Mesodermal cell (in vitro differentiated cells): ENCODE data around the gene METAP1.
"Not testable (repeated sequence)": the region's sequence is repeated elsewhere in the genome, so short reads cannot be mapped to it uniquely, and the experiment has no call there.

Experiments
- H3K27ac ChIP-seq: 2 replicates; pipeline ENCODE4 v1.7.0; 2013; ENCODE audit warnings: mild to moderate bottlenecking, low read depth, low read length, moderate library complexity; ENCODE audit not compliant: severe bottlenecking
- H3K36me3 ChIP-seq: 2 replicates; pipeline ENCODE4 v1.7.1; 2013; ENCODE audit warnings: mild to moderate bottlenecking, low read length, moderate library complexity; ENCODE audit not compliant: control insufficient read depth, insufficient read depth
- H3K4me1 ChIP-seq: one replicate; pipeline ENCODE4 v1.7.1; 2013; ENCODE audit warnings: mild to moderate bottlenecking, low read length; ENCODE audit not compliant: insufficient read depth, control insufficient read depth, poor library complexity, severe bottlenecking
- H3K4me3 ChIP-seq: 2 replicates; pipeline ENCODE4 v1.7.0; 2013; ENCODE audit warnings: low read length, control low read depth, mild to moderate bottlenecking; ENCODE audit not compliant: insufficient read depth, poor library complexity, severe bottlenecking; ENCODE audit errors: extremely low read depth
- H3K9me3 ChIP-seq: 2 replicates; pipeline ENCODE4 v1.7.1; 2013; ENCODE audit warnings: mild to moderate bottlenecking, low read length, moderate library complexity; ENCODE audit not compliant: control insufficient read depth
- WGBS, 2 experiments: methylation state at CpG; one replicate each; pipeline ENCODE4 v1.1.5; 2013; ENCODE audit warnings: missing lambda C conversion rate in 2 of 2; ENCODE audit not compliant: insufficient coverage in 2 of 2; 5-methylcytosine and 5-hydroxymethylcytosine counted together

The METAP1 gene

DNA sequence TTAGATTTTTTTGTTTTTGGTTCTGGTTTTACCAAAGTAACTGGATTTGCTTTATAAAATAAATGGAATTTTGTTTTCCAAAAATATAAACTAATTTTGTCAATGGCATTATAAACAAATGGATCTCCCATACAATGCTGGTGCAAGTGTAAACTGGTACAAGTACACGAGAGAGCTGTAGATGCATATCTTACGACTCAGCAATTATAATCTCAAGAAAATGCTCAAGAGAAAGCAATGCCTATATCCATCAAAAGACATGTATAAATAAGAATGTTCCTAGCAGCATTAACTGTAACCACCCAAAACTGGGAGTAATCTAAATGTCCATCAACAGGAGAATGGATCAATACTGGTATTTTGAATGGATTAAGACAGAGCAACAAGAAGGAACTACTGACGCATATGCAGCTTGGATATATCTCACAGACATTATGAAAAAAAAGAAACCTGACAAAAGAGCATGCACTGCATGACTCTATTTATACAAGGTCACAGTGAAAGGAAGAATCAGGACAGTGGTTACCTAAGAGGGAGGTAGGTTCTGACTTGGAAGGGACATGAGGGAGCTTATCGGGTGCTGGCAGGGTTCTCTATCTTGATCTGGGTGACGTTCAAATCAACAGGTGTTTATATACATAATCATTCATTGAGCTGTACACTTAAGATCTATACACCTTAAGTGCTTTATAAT, 83.6 kb downstream of the METAP1 start:
- peaks cover 97% of the 10 kb centered on the region for H3K36me3 ChIP-seq

DNA sequence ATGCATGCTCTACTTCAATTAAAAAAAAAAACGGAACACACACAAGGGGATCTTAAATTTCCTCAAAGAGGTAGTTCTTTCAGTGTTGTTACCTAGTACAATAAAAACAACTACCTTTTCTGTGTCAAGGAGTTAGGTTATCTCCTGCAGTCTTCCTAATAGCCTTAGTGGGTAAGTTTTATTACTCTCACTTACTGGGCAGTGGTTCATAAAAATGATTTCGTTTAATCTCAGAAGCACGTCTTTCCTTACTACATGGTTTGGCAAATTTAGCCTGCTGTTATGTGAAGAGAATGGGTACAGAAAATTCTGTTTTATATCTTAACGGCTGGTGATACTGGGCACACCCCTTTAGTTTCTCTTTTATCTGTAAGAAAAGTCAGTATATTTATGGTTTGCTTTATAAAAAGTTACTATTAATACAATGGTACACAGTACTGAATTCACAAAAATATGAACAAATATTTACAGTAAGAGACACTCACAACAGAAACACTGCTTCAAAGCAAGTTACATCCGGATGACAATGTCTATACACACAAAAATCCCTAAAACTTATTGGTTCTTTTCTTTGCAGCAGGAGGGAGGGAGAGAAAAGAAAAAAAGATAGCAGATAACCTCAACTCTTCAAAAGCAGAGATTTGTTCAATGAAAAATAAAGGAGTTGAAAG, 84.2 kb downstream of the METAP1 start:
- H3K4me1 ChIP-seq, result peaks cover 2% of the 10 kb centered on the region
- H3K4me3 ChIP-seq, result no peak overlapping the region
- H3K27ac ChIP-seq, result no peak overlapping the region
- WGBS, 2 experiments, result no CpG with 5 or more reads among the region's 5 CpGs
- peaks cover 97% of the 10 kb centered on the region for H3K36me3 ChIP-seq
- no peaks in the 10 kb centered on the region for H3K9me3 ChIP-seq

More for the DNA sequence above, 83.6 kb downstream of the METAP1 start:
- Histone ChIP-seq H3K27ac (no peak overlapping the region), H3K4me1 (no peaks in the 10 kb centered on the region), H3K9me3 (no peaks in the 10 kb centered on the region), H3K4me3 (no peak overlapping the region)
- no CpG with 5 or more reads among the region's 5 CpGs for WGBS, 2 experiments

DNA sequence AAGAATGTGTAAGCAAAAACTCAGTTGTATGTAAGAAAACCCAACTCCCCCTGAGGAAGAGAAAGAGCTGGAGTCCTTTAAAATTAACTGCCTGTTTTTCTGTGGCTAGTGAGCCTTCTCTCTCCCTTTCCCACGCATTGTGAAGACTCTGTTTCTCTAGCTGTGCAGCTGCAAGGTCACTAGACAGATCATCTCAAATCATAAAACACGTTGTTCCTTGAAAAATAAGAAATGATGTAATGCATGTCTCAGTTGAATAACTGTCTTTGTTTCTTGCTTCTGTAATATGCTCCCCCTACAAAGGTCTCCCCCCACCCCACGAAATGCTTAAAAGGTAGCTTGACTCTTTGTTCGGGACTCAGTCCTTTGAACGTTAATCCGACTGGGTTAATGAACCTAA, 85.3 kb downstream of the METAP1 start:
- not testable (repeated sequence) for H3K4me3 ChIP-seq, H3K9me3 ChIP-seq, H3K4me1 ChIP-seq, H3K27ac ChIP-seq
- H3K36me3 ChIP-seq, result peaks cover 97% of the 10 kb centered on the region
- WGBS, 2 experiments, result 0 to 83% methylated on average over 1 of the region's 6 CpGs

DNA sequence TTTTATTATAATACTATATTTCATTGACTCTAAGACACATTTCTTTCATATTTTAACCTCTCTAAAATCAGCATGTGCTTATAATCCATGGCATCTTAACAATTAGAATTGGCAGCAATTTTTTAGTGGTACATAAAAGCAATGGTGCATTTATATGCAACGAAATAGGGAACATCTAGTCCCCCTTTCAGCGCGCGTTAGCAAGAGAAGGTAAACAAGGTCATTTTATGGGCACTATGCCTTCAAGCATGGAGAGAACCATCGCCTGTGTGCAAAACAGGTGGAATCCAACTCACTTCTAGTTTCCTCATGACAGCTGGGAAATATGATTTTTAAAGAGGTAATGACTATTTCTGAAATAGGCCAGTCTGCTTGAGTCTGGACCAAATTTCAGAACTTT, 86.7 kb downstream of the METAP1 start:
- H3K27ac ChIP-seq, result no peak overlapping the region
- H3K9me3 ChIP-seq, result no peaks in the 10 kb centered on the region
- peaks cover 96% of the 10 kb centered on the region for H3K36me3 ChIP-seq
- H3K4me3 ChIP-seq, result no peak overlapping the region
- H3K4me1 ChIP-seq, result peaks cover 10% of the 10 kb centered on the region
- 98 to 100% methylated on average over 4 to 5 of the region's 5 CpGs for WGBS, 2 experiments

DNA sequence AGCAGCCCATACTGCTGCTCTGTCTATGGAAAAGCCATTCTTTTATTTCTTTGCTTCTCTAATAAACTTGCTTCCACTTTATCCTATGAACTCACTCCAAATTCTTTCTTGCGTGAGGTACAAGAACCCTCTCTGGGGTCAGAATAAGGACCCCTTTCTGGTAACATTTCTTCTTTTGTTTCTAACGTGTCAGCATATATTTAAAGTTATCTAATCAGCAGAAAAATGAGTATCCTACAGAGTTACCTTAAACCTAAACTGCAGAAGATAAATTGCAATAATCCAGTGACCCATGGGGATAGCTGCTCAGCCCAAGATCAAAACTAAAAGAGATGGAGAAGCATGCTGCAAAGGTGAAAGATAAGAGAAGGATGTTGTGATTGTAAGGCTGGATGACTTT, 89.1 kb downstream of the METAP1 start:
- no CpG with 5 or more reads among the region's 2 CpGs for WGBS, 2 experiments
- Histone ChIP-seq H3K4me3 (no peak overlapping the region), H3K9me3 (no peaks in the 10 kb centered on the region), H3K27ac (no peak overlapping the region), H3K4me1 (peaks cover 10% of the 10 kb centered on the region), H3K36me3 (peaks cover 72% of the 10 kb centered on the region)

DNA sequence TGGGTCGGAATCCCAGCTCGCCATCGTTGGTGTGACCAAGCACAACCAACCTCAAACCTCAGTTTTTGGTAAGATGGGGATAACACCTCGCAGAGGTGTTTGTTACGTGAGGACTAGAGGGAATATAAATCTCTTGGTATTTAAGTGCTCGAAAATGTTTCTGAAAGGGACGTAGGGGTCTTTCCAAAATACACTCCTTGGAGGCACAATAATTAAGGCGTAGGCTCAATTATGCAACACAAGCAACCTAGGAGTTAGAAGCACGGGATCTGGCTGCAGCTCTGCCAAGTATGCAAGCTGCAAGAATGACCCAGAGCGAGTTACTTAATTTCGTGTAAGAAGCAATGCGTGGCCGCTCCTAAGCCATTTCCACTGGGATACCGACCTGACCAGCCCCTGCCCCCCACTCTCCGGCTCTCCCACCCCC, 92.5 kb downstream of the METAP1 start:
- peak overlapping the region; percentile 88 for H3K27ac ChIP-seq
- peak overlapping the region; percentile 85 for H3K4me3 ChIP-seq
- H3K36me3 ChIP-seq, result peaks cover 37% of the 10 kb centered on the region
- H3K4me1 ChIP-seq, result peaks cover 19% of the 10 kb centered on the region
- no peaks in the 10 kb centered on the region for H3K9me3 ChIP-seq
- 0 to 1% methylated on average over 10 of the region's 15 CpGs for WGBS, 2 experiments

DNA sequence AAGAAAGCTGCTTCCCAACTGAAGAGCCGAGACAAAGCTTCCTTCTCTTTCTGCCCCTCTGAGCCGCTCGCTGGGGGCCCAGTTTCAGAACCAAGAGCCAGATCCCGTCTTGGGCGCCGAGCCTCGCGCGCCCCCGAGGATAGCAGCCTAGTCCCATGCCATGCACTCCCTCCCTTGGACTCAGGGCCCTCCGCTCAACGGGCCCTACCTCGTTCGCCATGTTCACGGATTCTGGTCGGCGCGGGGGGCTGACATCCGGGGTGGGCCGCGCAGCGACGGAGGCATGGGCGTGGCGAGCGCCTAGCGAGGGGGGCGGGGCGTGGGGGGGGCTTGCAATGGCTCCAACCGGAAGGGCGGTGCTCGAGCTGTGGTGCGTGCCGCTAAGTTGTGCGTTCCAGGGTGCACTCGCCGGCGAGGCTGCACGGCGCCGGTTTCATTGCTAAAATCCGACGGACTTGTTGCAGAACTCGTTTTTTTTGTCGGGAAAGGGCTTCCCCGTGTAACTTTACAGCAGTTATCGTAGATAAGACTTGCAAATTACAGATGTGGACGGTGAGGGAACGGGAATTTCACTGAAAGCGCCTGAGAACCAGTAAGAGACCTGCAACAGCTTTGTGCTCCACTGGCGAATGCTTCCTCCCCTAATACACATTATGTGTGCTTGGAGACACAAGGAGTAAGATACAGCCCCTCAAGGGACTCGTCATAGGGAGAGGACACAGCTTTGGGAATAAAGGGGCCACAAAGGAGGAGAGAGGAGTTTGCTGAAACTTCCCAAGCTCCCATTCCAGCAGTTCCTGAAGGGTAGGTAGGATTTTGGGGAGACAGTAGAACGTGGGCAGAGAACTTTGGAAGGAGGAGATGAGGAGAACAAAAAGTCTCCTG, 93.2 kb downstream of the METAP1 start, which contains the start of gene ADH5:
Gene ADH5 (minus strand): TSS at position 308 of the 885 bp plus-strand sequence. CDS start 88 bp downstream, at position 220.
- WGBS, 2 experiments, result 0% methylated on average over 26 to 32 of the region's 53 CpGs
- Histone ChIP-seq H3K9me3 (no peaks in the 10 kb centered on the region), H3K27ac (peak within 1 kb of the TSS; percentile 88), H3K4me3 (peak within 1 kb of the TSS; percentile 85), H3K4me1 (peaks cover 19% of the 10 kb centered on the region), H3K36me3 (peaks cover 32% of the 10 kb centered on the region)

DNA sequence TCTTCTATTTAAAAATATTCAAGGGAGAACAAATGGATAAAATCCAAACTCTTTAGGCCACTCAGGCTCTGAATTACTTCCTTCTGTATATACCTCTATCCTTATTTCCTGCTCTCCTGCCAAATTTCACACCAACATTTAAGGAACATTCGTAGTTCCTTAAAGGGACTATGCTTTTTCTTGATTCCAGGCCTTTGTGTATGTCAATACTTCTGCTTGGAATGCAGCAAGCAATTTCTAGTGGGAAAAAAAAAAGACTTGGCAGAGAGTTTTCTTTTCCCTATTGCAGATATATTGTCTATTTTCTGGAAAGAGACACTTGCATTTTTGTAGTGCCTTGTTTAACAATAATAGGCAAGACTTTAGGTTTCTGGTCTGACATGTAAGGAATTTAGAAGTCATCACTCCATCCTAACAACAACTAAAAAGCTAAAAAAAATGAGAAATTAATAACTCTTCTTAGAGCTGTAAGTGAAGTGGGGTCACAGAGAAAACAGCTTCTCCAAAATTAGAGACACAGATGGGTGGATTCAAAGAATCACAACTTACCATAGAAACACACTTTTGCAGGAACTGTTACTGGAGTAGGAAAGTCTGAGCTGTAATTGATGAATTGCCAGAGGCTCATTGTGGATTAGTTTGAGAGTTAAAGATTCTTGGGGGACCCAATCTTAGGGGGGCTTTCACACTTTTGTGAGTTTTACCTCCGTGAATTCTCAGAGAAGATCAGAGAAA, 95.1 kb downstream of the METAP1 start:
- H3K4me3 ChIP-seq, result peak overlapping the region; percentile 85

DNA sequence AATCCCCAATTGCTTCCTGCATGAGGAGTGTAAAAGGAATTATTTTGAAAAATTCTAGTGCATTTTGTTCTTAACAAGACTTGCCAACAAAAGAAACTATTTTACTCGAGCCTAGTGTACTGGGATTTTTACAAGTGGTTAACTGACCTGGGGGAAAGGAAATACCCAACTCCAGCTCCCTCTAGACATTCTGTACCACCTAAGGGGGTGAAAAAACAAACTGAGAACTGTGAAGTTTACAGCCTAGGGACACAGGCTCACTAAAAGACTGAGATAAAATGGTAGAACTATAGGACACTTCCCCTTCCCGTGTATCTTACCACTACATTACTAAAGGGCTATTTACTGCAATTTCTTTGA, 95.7 kb downstream of the METAP1 start:
- H3K36me3 ChIP-seq, result peaks cover 10% of the 10 kb centered on the region
- no peaks in the 10 kb centered on the region for H3K9me3 ChIP-seq
- H3K4me1 ChIP-seq, result peaks cover 9% of the 10 kb centered on the region
- peak overlapping the region; percentile 85 for H3K4me3 ChIP-seq
- no peak overlapping the region for H3K27ac ChIP-seq
- WGBS, 2 experiments, result no CpG with 5 or more reads among the region's 2 CpGs

More for the DNA sequence above, 95.1 kb downstream of the METAP1 start:
- no peaks in the 10 kb centered on the region for H3K9me3 ChIP-seq
- H3K36me3 ChIP-seq, result peaks cover 13% of the 10 kb centered on the region
- no peak overlapping the region for H3K27ac ChIP-seq
- peaks cover 11% of the 10 kb centered on the region for H3K4me1 ChIP-seq
- WGBS, 2 experiments, result 41 to 67% methylated on average over 1 to 2 of the region's 2 CpGs

DNA sequence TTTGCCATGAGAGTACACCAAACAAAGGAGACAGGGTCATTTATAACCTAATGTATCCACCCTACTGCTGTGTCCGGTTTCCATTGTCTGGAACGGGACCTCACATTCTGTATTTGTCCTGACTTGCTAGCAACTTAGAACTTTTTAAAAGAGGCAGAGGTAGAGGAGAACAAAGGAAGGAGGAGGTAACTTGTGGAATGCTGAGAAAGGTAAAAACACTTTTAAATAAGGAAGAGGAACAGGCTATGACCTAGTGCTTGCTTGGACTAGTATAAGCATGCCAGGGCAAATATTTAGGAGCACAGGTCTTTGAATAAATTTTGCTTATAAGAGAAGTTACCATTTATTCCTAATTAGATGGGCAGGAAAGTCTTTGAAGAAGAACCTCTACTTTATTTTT, 96.3 kb downstream of the METAP1 start:
- not testable (repeated sequence) for H3K4me3 ChIP-seq, H3K4me1 ChIP-seq, H3K9me3 ChIP-seq, H3K27ac ChIP-seq, H3K36me3 ChIP-seq
- 80% methylated on average over 1 of the region's 2 CpGs; no CpG with 5 or more reads in 1 of the 2 experiments for WGBS, 2 experiments
